Hepatocyte (in vitro differentiated cells): ENCODE measurements around the gene SMAP2. TPM values are rescaled to one million over a fixed set of nuclear protein-coding genes. Genes with fewer than 3 reads are reported as not detected.

ENCODE experiments used
- DNase-seq: peaks from one replicate; pipeline ENCODE4 v3.0.0-alpha.2; 2016; ENCODE audit warnings: low spot score
- H2AFZ ChIP-seq: fragments of 200-600 bp; sonication (generic); 2 replicates; pipeline ENCODE4 v1.6.0; 2016; ENCODE audit warnings: antibody characterized with exemption, mild to moderate bottlenecking
- H3K27ac ChIP-seq: fragments of 200-600 bp; sonication (generic); 2 replicates; pipeline ENCODE4 v1.5.1; 2016; ENCODE audit warnings: mild to moderate bottlenecking
- H3K27me3 ChIP-seq: fragments of 200-600 bp; sonication (generic); 2 replicates; pipeline ENCODE4 v1.6.1; 2016
- H3K36me3 ChIP-seq: fragments of 200-600 bp; sonication (generic); replicated peaks from 2 replicates; pipeline ENCODE4 v1.5.1; 2016; ENCODE audit warnings: low read depth; ENCODE audit not compliant: insufficient read depth
- H3K4me1 ChIP-seq: fragments of 200-600 bp; sonication (generic); 2 replicates; pipeline ENCODE4 v1.5.1; 2016; ENCODE audit warnings: mild to moderate bottlenecking, moderate library complexity; ENCODE audit not compliant: insufficient read depth
- H3K4me2 ChIP-seq: fragments of 200-600 bp; sonication (generic); 2 replicates; pipeline ENCODE4 v1.6.0; 2016
- H3K4me3 ChIP-seq: fragments of 200-600 bp; sonication (generic); 2 replicates; pipeline ENCODE4 v1.5.1; 2016; ENCODE audit warnings: mild to moderate bottlenecking
- H3K79me2 ChIP-seq: fragments of 200-600 bp; sonication (generic); 2 replicates; pipeline ENCODE4 v1.6.0; 2017; ENCODE audit warnings: mild to moderate bottlenecking
- H3K9me2 ChIP-seq: fragments of 200-600 bp; sonication (generic); replicated peaks from 2 replicates; pipeline ENCODE4 v1.6.0; 2017; ENCODE audit warnings: mild to moderate bottlenecking; ENCODE audit not compliant: insufficient read depth
- H3K9me3 ChIP-seq: fragments of 200-600 bp; sonication (generic); 2 replicates; pipeline ENCODE4 v1.5.1; 2016; ENCODE audit warnings: low read depth, mild to moderate bottlenecking
- H4K20me1 ChIP-seq: fragments of 200-600 bp; sonication (generic); 2 replicates; pipeline ENCODE4 v1.6.0; 2016; ENCODE audit warnings: mild to moderate bottlenecking; ENCODE audit not compliant: insufficient read depth, poor library complexity, severe bottlenecking
- EZH2 ChIP-seq: fragments of 200-600 bp; sonication (generic); IDR thresholded peaks from 2 replicates; pipeline ENCODE4 v1.6.1; 2016; ENCODE audit warnings: antibody characterized with exemption, mild to moderate bottlenecking, borderline replicate concordance
- EZH2phosphoT487 ChIP-seq: fragments of 200-600 bp; sonication (generic); IDR thresholded peaks from one replicate; pipeline ENCODE4 v1.6.1; 2018; ENCODE audit warnings: antibody characterized with exemption, mild to moderate bottlenecking, low read depth, moderate library complexity; ENCODE audit not compliant: unreplicated experiment, severe bottlenecking
- WGBS: methylation state at CpG from one replicate; pipeline ENCODE4 v1.1.6; 2016; ENCODE audit warnings: low lambda C conversion rate; ENCODE audit errors: missing lambda C conversion rate; 5-methylcytosine and 5-hydroxymethylcytosine counted together
- polyA plus RNA-seq: library from polyadenylated mRNA; unstranded; fragments of >200 nt; fragmentation: Nextera tagmentation; extraction: Ambion mirVana; gene quantifications from 2 replicates; pipeline ENCODE4 v1.2.1, GENCODE V29; 2016
- total RNA-seq: library from RNA; depleted of rRNA; stranded (reverse); fragments of >200 nt; gene quantifications from 2 replicates; pipeline ENCODE4 v1.2.3, GENCODE V29; 2014
- TF ChIP-seq, protein P1 (sequence below): fragments of 200-600 bp; sonication (generic); IDR thresholded peaks from 2 replicates; pipeline ENCODE4 v1.5.1; 2016; ENCODE audit warnings: antibody characterized with exemption, mild to moderate bottlenecking; ENCODE audit not compliant: poor library complexity

Gene SMAP2
- total and polyA plus RNA-seq, 2 experiments from 2014 or later: 22.9 to 23.1 TPM

DNA sequence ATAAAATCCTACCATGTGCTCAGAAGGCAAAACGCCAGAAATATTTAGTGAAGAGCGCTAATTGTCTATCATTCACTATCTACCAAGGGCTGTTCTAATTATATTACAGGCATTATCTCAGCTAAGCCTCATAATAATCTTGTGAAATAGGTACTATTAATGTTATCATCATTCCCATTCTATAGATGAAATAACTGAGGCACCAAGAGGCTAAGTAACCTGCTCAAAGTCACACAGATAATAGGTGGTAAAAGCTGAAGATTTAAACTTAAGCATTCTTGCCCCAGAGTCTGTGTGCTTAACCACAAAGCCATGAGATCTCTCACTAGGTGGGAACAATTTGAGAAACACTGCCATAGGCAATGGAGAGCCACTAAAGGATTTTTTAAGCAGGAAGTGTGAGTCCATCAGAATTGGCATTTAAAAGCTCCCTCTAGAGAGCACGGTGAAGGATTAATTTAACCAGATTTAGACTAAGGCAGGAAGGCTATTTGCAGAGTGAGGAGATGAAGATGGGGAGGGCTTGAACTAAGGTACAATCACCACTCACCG lies 1.7 kb upstream of the SMAP2 start:
- H3K27ac ChIP-seq: no peak overlapping the region
- no peaks in the 10 kb centered on the region for H3K9me2 ChIP-seq
- H2AFZ ChIP-seq: no peak overlapping the region
- TF ChIP-seq, protein P1, sequence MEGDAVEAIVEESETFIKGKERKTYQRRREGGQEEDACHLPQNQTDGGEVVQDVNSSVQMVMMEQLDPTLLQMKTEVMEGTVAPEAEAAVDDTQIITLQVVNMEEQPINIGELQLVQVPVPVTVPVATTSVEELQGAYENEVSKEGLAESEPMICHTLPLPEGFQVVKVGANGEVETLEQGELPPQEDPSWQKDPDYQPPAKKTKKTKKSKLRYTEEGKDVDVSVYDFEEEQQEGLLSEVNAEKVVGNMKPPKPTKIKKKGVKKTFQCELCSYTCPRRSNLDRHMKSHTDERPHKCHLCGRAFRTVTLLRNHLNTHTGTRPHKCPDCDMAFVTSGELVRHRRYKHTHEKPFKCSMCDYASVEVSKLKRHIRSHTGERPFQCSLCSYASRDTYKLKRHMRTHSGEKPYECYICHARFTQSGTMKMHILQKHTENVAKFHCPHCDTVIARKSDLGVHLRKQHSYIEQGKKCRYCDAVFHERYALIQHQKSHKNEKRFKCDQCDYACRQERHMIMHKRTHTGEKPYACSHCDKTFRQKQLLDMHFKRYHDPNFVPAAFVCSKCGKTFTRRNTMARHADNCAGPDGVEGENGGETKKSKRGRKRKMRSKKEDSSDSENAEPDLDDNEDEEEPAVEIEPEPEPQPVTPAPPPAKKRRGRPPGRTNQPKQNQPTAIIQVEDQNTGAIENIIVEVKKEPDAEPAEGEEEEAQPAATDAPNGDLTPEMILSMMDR: no peak
- TF ChIP-seq EZH2: no peak
- H3K9me3 ChIP-seq: no peaks in the 10 kb centered on the region
- DNase-seq: no peak
- H3K4me1 ChIP-seq: peaks cover 6% of the 10 kb centered on the region
- H3K36me3 ChIP-seq: no peaks in the 10 kb centered on the region
- peaks cover 22% of the 10 kb centered on the region for H3K79me2 ChIP-seq
- H3K27me3 ChIP-seq: no peaks in the 10 kb centered on the region
- no peak overlapping the region for H3K4me3 ChIP-seq
- no peak overlapping the region for H3K4me2 ChIP-seq
- 71% methylated on average over 4 of the region's 4 CpGs for WGBS
- no peaks in the 10 kb centered on the region for H4K20me1 ChIP-seq

DNA sequence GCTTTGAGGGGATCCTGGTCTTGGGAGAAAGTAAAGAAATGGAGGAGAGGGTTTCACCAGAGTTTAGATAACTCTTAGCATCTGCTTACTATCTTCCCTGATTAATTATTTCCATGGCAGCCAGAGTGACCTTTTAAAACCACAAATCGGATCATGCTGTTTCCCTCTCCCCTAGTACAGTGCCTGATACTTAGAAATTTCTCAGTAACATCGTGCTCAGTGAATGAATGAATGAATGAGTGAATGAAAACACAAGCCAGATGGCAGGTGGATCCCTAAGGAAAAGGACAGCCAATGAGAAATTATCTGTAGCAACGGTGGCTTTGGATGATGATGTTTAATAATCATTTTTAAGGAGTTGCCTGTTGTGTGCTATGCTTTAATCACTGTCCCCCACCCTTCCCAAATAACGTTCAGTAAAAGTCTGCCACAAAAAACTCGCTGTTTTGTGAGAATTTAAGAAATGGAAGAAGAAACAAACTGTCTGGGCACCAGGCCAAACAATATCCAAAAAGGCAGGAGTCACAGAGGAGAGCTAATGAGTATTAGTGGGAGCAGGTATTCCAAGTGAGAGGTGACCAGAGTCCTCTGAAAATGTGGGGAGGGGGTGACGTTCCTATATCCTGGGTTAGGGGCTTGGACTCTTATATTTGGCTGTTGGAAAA lies 737 bp upstream of the SMAP2 start:
- H3K9me2 ChIP-seq: no peaks in the 10 kb centered on the region
- H4K20me1 ChIP-seq: no peaks in the 10 kb centered on the region
- H3K27me3 ChIP-seq: no peaks in the 10 kb centered on the region
- no peaks in the 10 kb centered on the region for H3K36me3 ChIP-seq
- no peak overlapping the region for H3K27ac ChIP-seq
- no peak overlapping the region for H3K4me3 ChIP-seq
- DNase-seq: no peak
- H2AFZ ChIP-seq: no peak overlapping the region
- TF ChIP-seq, protein P1: no peak
- TF ChIP-seq EZH2phosphoT487 (no peak), EZH2 (no peak)
- peak overlapping the region; percentile 48 for H3K4me2 ChIP-seq
- H3K4me1 ChIP-seq: peaks cover 6% of the 10 kb centered on the region
- H3K9me3 ChIP-seq: no peaks in the 10 kb centered on the region
- peaks cover 32% of the 10 kb centered on the region for H3K79me2 ChIP-seq
- 67% methylated on average over 6 of the region's 6 CpGs for WGBS

DNA sequence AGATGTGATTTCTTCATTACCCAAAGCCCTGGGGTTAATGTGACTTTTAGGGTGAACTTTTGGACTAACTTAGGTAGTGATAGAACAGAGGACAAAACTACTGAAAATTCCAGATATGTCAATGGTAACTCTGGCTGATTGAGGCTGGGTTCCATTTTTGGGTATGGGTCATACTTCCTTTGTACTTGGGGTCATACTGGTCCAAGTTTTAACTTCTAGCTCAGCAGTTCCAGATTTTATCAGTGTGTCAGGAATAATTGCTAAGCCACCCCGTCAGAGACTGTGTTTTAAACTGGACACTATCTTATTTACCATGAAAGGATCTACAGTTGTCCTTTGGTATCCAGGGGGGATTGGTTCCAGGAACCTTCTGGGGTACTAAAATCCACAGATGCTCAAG lies 4.0 kb downstream of the SMAP2 start:
- DNase-seq: no peak
- Histone ChIP-seq H3K79me2 (peaks cover 79% of the 10 kb centered on the region), H3K4me3 (no peak overlapping the region), H3K9me2 (no peaks in the 10 kb centered on the region), H3K4me2 (no peak overlapping the region), H3K9me3 (no peaks in the 10 kb centered on the region), H2AFZ (no peak overlapping the region), H4K20me1 (no peaks in the 10 kb centered on the region), H3K27me3 (no peaks in the 10 kb centered on the region), H3K27ac (no peak overlapping the region), H3K4me1 (peaks cover 6% of the 10 kb centered on the region), H3K36me3 (no peaks in the 10 kb centered on the region)
- TF ChIP-seq EZH2 (no peak), EZH2phosphoT487 (no peak)
- TF ChIP-seq, protein P1: no peak
- 62% methylated on average over 1 of the region's 1 CpG for WGBS
